GM18867 (cell line): Measurements from ENCODE around the gene HOXA10.

ENCODE experiments used
- ATAC-seq: cut with Tn5 transposase; IDR thresholded peaks from one replicate; pipeline ENCODE4 v1.9.1; 2021; ENCODE audit warnings: mild to moderate bottlenecking, moderate library complexity; ENCODE audit not compliant: unreplicated experiment

HOXA10 gene

GRCh38 chr7:27157702-27158431, 16.3 kb downstream of the HOXA10 start:
- no peak for ATAC-seq

- ATAC-seq = no peak
Observed at GRCh38 chr7:27156916-27157701, 17.0 kb downstream of the HOXA10 start.

DNA sequence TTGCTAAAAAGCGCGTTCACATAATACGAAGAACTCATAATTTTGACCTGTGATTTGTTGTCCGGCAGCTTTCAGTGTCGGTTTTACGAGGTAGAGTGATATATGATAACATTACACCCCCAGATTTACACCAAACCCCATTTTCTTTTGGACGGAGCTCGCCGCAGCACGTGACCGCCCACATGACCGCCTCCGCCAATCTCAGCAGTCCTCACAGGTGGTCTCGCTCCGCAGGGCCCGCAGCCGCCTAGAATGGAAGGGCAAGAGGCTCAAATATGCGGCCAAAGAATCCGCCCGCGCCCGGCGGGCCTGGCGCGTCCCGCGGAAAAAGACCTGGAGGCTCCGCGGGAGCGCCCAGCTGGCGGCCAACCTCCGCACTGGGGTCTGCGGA, 17.6 kb downstream of the HOXA10 start, which contains the start of gene HOXA7:
HOXA7 (minus strand) TSS at position 168 of the 391 bp plus-strand sequence; CDS start at position 38, 130 bp downstream.
- ATAC-seq = no peak

DNA sequence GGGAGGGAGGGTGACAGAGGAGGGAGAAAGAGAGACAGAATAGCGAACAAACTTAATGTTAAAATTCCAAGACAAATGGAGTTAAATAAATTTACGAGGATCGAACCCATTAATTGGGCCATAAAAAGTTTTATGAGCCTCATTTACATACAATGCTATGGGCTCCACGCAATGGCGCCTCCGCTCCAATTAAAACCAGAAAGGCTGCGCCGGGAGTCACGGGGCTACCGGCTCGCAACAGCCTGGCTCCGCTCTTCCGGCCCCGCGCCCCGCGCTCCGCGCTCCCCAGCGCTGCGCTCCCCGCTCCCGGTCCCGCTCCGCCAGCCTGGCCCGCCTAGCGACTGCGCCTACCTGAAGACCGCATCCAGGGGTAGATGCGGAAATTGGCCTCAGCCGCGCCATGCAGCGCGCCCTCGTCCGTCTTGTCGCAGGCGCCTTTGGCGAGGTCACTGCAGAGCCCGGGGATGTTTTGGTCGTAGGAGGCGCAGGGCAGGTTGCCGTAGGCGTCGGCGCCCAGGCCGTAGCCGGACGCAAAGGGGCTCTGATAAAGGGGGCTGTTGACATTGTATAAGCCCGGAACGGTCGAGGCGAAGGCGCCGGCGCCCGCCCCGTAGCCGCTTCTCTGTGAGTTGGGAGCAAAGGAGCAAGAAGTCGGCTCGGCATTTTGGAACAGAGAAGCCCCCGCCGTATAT, 18.2 kb downstream of the HOXA10 start:
- no peak for ATAC-seq

GRCh38 chr7:27154901-27155815, 19.0 kb downstream of the HOXA10 start:
- ATAC-seq = no peak

DNA sequence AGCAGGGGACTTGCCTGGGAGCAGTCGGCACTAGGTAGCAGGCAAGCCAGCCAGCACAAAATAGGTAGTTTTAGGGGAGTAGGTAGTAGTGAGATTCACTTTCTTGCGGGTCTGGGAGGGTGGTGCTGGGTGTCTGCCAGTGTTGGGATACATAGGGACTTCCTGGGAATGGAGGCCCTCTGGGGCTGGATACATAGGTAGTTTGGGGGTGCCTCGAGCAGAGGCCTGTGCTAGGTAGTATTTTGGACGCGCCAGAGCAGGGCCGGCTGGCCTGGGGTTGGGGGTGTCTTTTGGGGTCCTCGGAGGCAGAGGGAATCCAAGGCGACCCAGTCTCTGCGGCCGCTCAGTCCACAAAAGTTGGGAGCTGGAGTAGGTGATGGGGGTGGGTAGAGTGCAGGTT, 19.8 kb downstream of the HOXA10 start:
- ATAC-seq = no peak

DNA sequence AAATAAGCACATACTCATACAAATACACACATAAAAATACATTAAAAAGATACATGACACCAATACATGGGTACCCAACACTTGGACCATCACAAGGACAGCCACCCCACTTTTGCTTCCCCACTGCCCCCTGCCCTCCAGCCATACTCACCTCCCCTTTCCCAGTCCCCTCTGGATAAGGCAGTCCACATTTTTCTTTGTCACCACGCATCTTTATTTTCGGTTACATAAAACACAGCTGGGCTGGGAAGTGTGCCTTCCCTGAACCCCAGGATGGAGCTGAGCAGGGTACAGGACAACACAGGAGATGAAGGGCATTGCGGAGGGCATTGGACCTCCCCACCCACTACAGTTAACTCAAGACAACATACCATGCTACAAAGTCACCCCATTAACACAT, 20.6 kb downstream of the HOXA10 start:
- no peak for ATAC-seq

DNA sequence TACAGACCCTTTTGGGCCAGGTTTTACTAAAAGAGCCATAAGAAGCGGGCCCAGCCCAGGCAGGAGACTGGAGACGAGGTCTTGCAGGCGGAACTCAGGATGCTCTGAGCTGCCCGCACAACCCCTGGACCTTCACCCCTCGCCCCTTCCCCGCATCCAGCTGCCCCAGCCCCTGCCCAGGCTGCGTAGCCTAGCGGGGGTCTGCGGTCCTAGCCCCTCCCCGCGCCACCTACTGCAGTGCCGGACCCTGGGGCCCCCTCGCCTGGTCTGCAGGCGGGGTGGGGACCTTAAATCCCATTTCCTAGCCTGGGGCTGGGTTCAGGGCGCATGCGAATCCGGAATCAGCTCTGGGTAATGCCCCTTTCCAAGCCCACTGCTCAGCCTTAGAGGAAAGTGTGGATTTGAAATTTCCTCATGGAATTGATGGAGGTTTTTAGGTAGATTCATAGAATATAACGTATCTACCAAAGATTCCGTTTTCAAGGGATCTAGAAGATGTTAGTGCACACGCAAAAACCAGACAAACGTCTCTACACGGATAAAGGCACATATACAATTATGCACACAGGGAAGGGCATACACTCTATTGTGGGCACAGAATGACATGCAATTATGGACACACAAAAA, 21.2 kb downstream of the HOXA10 start:
- no peak for ATAC-seq

DNA sequence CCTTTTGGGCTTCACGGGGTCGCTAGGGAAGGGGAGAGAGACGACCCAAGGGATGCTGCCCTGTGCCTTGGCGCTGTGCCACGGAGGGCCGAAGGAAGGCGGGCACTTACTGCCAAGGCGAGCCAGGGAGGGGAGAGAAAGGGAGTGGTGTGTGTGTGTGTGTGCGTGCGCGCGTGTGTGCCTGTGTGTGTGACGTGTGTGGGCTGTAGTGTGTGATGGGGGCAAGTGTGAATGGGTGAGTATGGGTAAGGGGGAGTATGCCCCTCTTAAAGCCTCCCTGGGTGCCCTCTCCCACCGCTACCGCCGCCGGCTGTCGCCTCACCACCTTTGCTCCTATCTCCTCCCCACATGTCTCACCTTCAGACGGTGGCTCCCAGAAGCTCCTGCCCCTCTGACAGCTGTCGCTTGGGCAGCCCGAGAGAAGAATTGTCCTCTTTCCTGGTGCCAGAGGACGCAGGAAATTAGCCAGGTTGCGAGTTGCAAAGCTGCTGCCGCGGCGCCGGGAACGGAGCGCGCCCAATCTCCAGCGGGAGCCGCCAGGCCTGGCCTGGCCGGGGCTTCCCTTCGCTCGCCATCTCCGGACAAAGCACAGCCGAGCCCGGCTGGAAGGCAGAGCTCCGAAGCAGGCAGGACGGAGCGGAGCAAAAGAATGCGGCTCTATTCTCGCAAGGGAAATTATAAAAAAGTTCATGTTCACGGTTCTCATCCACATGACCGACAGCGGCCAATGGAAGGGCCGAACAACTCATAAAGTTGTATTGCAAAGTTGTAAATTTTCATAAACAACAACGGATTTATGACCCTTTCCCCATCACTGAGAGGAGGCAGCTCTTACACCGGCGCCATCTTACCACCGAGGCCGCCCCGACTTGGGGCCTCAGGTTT, 21.9 kb downstream of the HOXA10 start, which contains the start of gene HOXA3:
HOXA3 (minus strand) TSS at position 653 of the 885 bp plus-strand sequence. CDS start 41,943 bp downstream, outside the sequence.
- no peak for ATAC-seq

GRCh38 chr7:27151341-27151930, 22.7 kb downstream of the HOXA10 start:
- no peak for ATAC-seq

GRCh38 chr7:27150568-27151340, 23.4 kb downstream of the HOXA10 start:
- peak; percentile 88 for ATAC-seq

DNA sequence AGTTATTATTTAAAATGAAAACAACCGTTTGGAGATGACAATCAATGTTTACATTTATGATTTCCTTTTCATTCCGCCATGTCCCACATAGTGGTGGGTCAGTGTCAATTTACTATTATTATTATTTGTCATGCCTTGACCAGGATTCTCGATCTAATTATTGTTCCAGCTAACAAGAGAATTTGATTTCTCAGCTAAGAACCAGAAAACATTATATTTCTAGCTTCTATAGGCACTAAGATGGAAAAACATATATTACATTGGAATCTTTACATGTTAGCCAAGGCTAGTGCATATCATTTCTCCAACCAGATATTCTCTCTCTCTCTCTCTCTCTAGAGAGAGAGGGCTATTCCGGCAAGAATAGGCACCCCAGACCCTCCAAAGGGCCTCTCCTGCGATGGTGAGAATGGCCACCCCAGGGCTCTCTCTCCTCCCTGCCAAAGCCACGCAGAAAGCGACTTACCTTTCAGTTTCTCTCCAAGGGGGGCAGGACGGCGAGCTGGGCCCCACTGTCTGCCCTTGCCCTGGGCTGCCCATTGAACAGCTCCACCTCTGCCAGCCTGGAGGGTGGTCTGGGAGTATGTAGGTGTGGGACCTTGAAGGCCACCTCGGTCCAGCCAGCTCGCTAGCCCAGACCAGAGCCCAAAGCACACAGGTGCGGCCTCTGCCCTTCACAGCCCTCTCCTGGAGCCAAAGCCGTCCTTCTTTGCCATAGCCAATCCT, 24.1 kb downstream of the HOXA10 start:
- no peak for ATAC-seq

DNA sequence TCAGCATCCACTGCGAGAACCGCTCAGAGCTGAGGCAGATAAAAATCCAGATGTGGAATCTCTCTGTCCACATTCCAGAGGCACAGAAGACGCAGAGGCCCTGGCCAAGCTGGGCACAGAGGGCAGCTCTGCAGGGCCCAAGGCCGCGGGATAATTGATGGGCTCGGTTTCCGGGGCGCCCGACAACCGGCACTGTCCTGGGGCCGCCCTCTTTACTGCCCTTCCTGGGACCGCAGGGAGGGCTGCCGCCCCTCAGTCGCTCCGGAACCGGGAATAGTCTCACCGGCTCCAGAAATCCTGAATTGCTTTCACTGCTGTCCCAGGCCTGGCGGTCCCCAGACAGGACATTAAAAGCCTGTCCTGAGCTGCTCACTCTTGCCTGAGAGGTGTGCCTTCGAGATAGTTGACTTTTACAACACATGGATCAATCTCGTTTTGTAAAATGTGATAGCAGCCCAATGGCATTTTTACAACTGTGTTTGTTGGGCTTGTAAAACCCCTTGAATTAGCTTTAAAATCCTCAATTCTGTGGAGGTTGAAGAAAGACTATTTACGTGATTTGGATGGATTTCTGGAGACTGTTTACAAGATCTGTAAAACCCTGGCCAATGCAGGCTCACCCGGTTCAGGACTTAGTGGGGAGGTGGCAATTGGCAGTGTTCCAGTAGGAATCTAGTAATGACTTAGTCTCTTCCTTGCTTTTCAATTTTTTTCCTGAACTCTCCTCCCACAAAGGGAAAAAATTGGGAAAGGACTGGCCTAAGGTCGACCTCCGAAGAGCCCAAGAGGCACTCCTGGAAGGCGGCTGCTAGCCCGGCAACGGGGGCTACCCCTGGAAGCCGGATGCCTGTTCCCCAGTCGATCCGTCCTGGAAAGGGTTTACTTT, 25.1 kb downstream of the HOXA10 start:
- ATAC-seq = no peak

DNA sequence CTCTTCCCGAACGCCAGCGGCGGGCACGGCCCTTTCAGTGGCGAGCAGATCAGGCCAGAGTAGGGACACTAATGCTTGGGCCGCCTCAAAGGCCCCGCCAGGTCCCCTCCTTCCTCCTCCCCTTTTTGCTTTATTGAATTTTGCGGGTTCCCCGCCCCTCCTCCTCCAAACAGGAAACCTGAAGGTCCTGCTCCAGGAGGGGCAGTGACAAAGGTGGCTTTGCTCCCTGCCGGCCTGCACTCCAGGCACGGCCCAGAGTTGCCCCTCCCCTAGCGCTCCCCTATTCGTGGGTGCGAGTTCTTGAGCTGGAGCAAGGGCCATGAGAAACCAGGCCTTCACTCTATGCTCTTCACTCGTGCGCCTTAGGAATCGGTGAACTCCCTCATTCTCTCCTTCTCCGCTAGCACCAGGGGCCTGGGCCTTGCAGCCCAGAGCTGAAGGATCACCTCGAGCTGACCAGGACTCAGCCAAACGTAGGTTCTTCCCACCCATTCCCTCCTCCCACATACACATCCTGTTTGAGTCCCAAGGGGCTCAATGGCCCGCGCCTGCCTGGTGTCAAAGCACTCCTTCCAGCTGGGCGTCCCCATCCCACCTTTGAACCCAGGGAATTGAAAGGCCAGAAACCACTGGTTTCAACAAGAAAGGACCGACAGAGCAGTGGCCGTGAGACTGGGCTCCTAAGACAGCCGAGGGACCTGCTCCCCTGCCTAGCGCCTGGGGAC, 25.9 kb downstream of the HOXA10 start:
- ATAC-seq = no peak

DNA sequence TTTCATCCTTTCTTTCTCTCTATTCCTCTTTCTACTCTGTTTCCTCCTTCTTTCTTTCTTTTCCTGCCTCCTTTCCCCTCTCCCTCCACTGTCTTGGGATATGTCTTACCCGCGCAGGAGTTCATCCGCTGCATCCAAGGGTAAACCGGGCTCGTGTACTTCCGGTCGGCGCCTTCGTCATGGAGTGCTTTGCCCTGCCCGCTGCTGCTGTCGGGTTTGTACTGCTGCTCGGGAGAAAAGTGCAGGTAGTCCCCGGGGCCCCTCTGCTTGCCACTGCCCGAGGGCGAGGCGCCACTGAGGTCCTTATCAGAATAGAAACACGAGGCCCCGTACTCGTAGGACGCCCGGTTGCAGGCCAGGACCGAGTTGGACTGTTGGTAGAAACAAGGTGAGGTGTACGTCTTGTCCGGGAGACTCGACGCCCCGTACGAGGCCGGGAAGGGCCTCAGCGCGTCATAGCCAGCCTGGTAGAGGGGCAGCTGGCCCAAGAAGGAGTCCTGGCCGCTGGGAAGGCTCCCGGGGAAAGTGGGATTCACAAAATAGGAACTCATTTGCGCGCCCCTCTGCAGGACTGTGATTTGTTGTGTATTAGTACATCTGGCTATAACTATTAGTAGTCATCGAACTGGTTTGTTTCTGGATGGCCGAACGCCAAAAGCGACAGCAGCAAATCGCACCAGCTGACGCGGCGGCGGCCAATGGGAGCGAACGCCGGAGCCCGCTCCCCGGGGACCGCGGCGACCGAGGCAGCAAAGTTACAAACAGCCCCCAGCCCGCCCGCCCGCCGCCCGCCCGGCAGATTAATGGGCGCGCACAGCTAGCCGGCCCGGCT, 26.7 kb downstream of the HOXA10 start, which contains the start of gene HOXA6:
HOXA6 (minus strand) TSS at position 576 of the 832 bp plus-strand sequence; CDS start at position 551, 25 bp downstream.
- no peak for ATAC-seq
